ENCODE measurements around the gene ASAH2B.
"Not testable (repeated sequence)": the region's sequence is repeated elsewhere in the genome, so short reads cannot be mapped to it uniquely, and the experiment has no call there.

DNA sequence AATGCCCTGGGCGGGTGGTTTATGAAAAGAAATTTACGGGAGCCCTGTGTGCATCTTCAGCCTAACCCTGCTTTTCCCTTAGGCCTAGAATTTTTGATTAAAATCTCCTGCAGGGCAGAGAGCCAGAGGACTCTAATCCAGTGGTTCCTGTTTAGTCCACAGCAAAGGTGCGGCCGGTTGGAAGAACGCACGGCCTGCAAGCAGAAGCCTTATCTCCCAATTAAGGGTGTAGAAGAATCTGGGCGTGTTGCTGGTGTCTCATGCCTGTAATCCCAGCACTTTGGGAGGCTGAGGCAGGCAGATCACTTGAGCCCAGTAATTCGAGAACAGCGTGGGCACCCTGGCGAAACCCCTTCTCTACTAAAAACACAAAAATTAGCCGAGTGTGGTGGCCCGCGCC lies 29.5 kb upstream of the ASAH2B start:
- TF ChIP-seq CTCF, POLR2A, POLR2AphosphoS5 (IDR thresholded peaks at IDR 0.05): not testable (repeated sequence)
